SK-N-SH (cell line): Measurements from ENCODE around the gene UBR3. TPM values are rescaled to one million over a fixed set of nuclear protein-coding genes. Genes with fewer than 3 reads are reported as not detected.

ENCODE experiments used
- CTCF ChIA-PET: fragments of 300-600, 350-600 bp; formaldehyde crosslinking; extraction: SDS; loops from one replicate; lab custom pipeline; 2021; lab: Yijun Ruan, JAX
- POLR2A ChIA-PET: fragments of 350-600 bp; sonication (Branson Sonifier 250); formaldehyde crosslinking; extraction: SDS; loops from one replicate; lab custom pipeline; 2020; ENCODE audit warnings: antibody characterized with exemption, inconsistent platforms; lab: Yijun Ruan, JAX
- DNase-seq: peaks from one replicate; pipeline ENCODE4 v3.0.0; 2012
- H2AFZ ChIP-seq: fragments of 200-600 bp; sonication (generic); 2 replicates; pipeline ENCODE4 v1.8.1; 2016; ENCODE audit warnings: antibody characterized with exemption, mild to moderate bottlenecking, low read depth
- H3F3A ChIP-seq: fragments of 200-600 bp; sonication (generic); replicated peaks from 2 replicates; pipeline ENCODE3; 2016; ENCODE audit warnings: antibody characterized with exemption, mild to moderate bottlenecking; ENCODE audit not compliant: insufficient read depth
- H3K27ac ChIP-seq, 2 experiments: fragments of 200-500 bp in 1 of 2; fragments of 200-600 bp in 1 of 2; sonication (Bioruptor generic) in 1 of 2; sonication (generic), shearing (Covaris generic) in 1 of 2; 2 replicates each; pipeline versions ENCODE4 v1.5.1 to v1.6.1; 2014 to 2016; ENCODE audit warnings: low read depth in 2 of 2, inconsistent platforms in 1 of 2, low read length in 1 of 2, mild to moderate bottlenecking in 1 of 2, mixed read lengths in 1 of 2
- H3K27me3 ChIP-seq: fragments of 200-600 bp; sonication (generic), shearing (Covaris generic); 2 replicates; pipeline ENCODE4 v1.6.1; 2016; ENCODE audit warnings: mixed run types; ENCODE audit not compliant: insufficient read depth
- H3K36me3 ChIP-seq, 2 experiments: fragments of 200-500 bp in 1 of 2; fragments of 200-600 bp in 1 of 2; sonication (Bioruptor generic) in 1 of 2; sonication (generic) in 1 of 2; replicated peaks in 1 of 2; 2 replicates each; pipeline versions ENCODE3 to v1.5.1; 2014 to 2016; ENCODE audit warnings: low read length in 1 of 2, mild to moderate bottlenecking in 1 of 2; ENCODE audit not compliant: insufficient read depth in 2 of 2, control insufficient read depth in 1 of 2
- H3K4me1 ChIP-seq, 2 experiments: fragments of 200-500 bp in 1 of 2; fragments of 200-600 bp in 1 of 2; sonication (Bioruptor generic) in 1 of 2; sonication (generic), shearing (Covaris generic) in 1 of 2; 2 replicates each; pipeline versions ENCODE4 v1.5.1 to v1.6.1; 2014 to 2016; ENCODE audit warnings: low read depth in 1 of 2, low read length in 1 of 2, mixed run types in 1 of 2; ENCODE audit not compliant: insufficient read depth in 2 of 2, control insufficient read depth in 1 of 2
- H3K4me2 ChIP-seq: fragments of 200-600 bp; sonication (generic), shearing (Covaris generic); 2 replicates; pipeline ENCODE4 v1.6.1; 2017; ENCODE audit warnings: mixed run types
- H3K4me3 ChIP-seq, 2 experiments: fragments of 200-500 bp in 1 of 2; fragments of 200-600 bp in 1 of 2; sonication (Bioruptor generic) in 1 of 2; sonication (generic), shearing (Covaris generic) in 1 of 2; 2 replicates each; pipeline versions ENCODE4 v1.5.1 to v1.8.1; 2014 to 2016; ENCODE audit warnings: low read depth in 2 of 2, inconsistent platforms in 1 of 2, low read length in 1 of 2, mild to moderate bottlenecking in 1 of 2, mixed read lengths in 1 of 2, moderate library complexity in 1 of 2
- H3K79me2 ChIP-seq: fragments of 200-600 bp; sonication (generic); 2 replicates; pipeline ENCODE4 v1.8.1; 2017; ENCODE audit warnings: mild to moderate bottlenecking; ENCODE audit not compliant: insufficient read depth
- H3K9ac ChIP-seq: fragments of 200-600 bp; sonication (generic); 2 replicates; pipeline ENCODE4 v1.6.1; 2017; ENCODE audit warnings: mixed run types
- H3K9me2 ChIP-seq: fragments of 200-600 bp; sonication (generic); 2 replicates; pipeline ENCODE4 v1.6.1; 2017; ENCODE audit warnings: mixed run types
- H3K9me3 ChIP-seq: fragments of 200-600 bp; sonication (generic); 2 replicates; pipeline ENCODE4 v1.6.1; 2017; ENCODE audit warnings: mixed run types, mild to moderate bottlenecking, moderate library complexity
- H4K20me1 ChIP-seq: fragments of 200-600 bp; sonication (generic); 2 replicates; pipeline ENCODE4 v1.6.1; 2017; ENCODE audit warnings: mild to moderate bottlenecking, mixed run types; ENCODE audit not compliant: insufficient read depth
- CHD2 ChIP-seq: fragments of 150-350 bp; IDR thresholded peaks from 2 replicates; pipeline ENCODE4 v1.6.1; 2018; ENCODE audit warnings: low read length; ENCODE audit not compliant: partially characterized antibody
- CTCF ChIP-seq: fragments of 200-600 bp; sonication (generic); IDR thresholded peaks from 2 replicates; pipeline ENCODE4 v1.6.1; 2017; ENCODE audit warnings: antibody characterized with exemption, mild to moderate bottlenecking, moderate library complexity
- EP300 ChIP-seq, 2 experiments: IDR thresholded peaks; 2 replicates each; pipeline versions ENCODE4 v1.4.0 to v1.6.1; 2012; ENCODE audit warnings: borderline replicate concordance in 1 of 2, low read depth in 1 of 2, low read length in 1 of 2
- FOSL2 ChIP-seq: IDR thresholded peaks from 2 replicates; pipeline ENCODE4 v1.4.0; 2012; ENCODE audit warnings: low read depth, mild to moderate bottlenecking, moderate library complexity, borderline replicate concordance
- FOXJ3 ChIP-seq: sonication (generic); formaldehyde crosslinking; IDR thresholded peaks from 2 replicates; pipeline ENCODE4 v1.5.1; 2020; ENCODE audit warnings: mild to moderate bottlenecking, missing genetic modification reagents
- GABPA ChIP-seq: IDR thresholded peaks from 2 replicates; pipeline ENCODE4 v1.4.0; 2012; ENCODE audit warnings: low read depth, mild to moderate bottlenecking
- GATA2 ChIP-seq: sonication (generic); formaldehyde crosslinking; IDR thresholded peaks from 2 replicates; pipeline ENCODE4 v1.5.0; 2020; ENCODE audit warnings: mild to moderate bottlenecking, missing genetic modification reagents
- MXI1 ChIP-seq: IDR thresholded peaks from 2 replicates; pipeline ENCODE4 v1.6.1; 2012; ENCODE audit warnings: mild to moderate bottlenecking, low read depth, low read length, improper control_type of control experiment
- PBX3 ChIP-seq: IDR thresholded peaks from 2 replicates; pipeline ENCODE4; 2012
- RCOR1 ChIP-seq: fragments of 150-350 bp; IDR thresholded peaks from 2 replicates; pipeline ENCODE4 v1.6.1; 2017; ENCODE audit warnings: antibody characterized with exemption, low read length
- SIN3A ChIP-seq: IDR thresholded peaks from 2 replicates; pipeline ENCODE4 v1.6.1; 2012; ENCODE audit warnings: low read depth, mild to moderate bottlenecking, low read length, moderate library complexity, borderline replicate concordance
- TEAD4 ChIP-seq: IDR thresholded peaks from 2 replicates; pipeline ENCODE4 v1.4.0; 2012; ENCODE audit warnings: mild to moderate bottlenecking, borderline replicate concordance; ENCODE audit not compliant: insufficient read depth
- USF2 ChIP-seq: fragments of 150-350 bp; IDR thresholded peaks from 2 replicates; pipeline ENCODE4 v1.6.1; 2017; ENCODE audit warnings: antibody characterized with exemption, low read length, low read depth, borderline replicate concordance
- WGBS: methylation state at CpG from one replicate; pipeline ENCODE4 v1.1.6; 2017; ENCODE audit warnings: low lambda C conversion rate; 5-methylcytosine and 5-hydroxymethylcytosine counted together
- polyA plus RNA-seq, 3 experiments: library from polyadenylated mRNA; depleted of rRNA; stranded (reverse); fragments of >200 nt; gene quantifications; 2 replicates each; pipeline ENCODE4 v1.2.3, GENCODE V29; 2012
- TF ChIP-seq, protein P1 (sequence below): IDR thresholded peaks from 2 replicates; pipeline ENCODE4 v1.6.1; 2012; ENCODE audit warnings: mild to moderate bottlenecking, low read depth, low read length, moderate library complexity
- TF ChIP-seq, protein P2 (sequence below): IDR thresholded peaks from 2 replicates; pipeline ENCODE4 v1.4.0; 2012; ENCODE audit warnings: low read depth

Gene UBR3
- polyA plus RNA-seq, 1 of the 3 experiments (the other 2 are of a cell fraction) = 5.2 TPM

DNA sequence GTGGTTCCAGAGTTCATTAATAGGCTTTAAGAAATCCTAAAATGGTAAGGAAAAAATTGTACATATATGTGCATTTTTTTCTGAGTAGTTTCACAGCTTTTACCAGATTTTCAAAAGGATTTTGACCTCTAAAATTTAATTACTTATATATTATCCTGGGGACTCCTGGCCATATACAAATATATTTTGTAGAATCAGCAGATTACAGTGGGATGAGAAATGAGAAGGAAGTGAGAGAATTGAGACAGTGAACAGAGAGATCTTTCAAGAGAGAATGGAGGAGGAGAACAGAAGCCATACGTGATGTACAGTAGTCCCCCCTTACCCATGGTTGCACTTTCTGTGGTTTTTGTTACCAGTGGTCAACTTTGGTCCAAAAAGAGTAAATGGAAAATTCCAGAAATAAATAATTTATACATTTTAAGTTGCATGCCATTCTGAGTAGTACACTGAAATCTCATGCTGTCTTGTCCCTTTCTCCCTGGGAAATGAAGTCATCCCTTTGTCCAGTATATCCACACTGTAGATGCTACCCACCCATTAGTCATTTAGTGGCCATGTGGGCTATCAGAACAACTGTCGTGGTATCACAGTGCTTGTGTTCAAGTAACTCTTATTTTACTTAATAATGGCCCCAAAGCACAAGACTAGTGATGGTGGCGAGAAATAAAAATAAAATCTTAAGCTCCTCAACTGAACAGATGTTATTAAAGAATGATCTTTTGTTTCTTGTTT, 220.2 kb downstream of the UBR3 start:
- Histone ChIP-seq H3K4me3 (no peak overlapping the region), H3K4me2 (no peak overlapping the region), H3K9ac (no peak overlapping the region), H3K9me2 (no peaks in the 10 kb centered on the region), H3K4me1 (0 out of 4 replicates have a peak, but pooled peaks cover 0 to 4% of the 10 kb centered on the region in 2 experiments), H2AFZ (no peak overlapping the region), H3K9me3 (no peaks in the 10 kb centered on the region), H3K79me2 (no peaks in the 10 kb centered on the region), H3F3A (peaks cover 8% of the 10 kb centered on the region), H3K27me3 (no peaks in the 10 kb centered on the region), H4K20me1 (no peaks in the 10 kb centered on the region), H3K27ac (no peak overlapping the region), H3K36me3 (peaks cover 5% of the 10 kb centered on the region in 2 experiments)
- ChIA-PET CTCF (no interaction called here), POLR2A (no interaction called here)
- WGBS = 90% methylated on average over 3 of the region's 3 CpGs
- no peak for DNase-seq
- TF ChIP-seq, protein P1, sequence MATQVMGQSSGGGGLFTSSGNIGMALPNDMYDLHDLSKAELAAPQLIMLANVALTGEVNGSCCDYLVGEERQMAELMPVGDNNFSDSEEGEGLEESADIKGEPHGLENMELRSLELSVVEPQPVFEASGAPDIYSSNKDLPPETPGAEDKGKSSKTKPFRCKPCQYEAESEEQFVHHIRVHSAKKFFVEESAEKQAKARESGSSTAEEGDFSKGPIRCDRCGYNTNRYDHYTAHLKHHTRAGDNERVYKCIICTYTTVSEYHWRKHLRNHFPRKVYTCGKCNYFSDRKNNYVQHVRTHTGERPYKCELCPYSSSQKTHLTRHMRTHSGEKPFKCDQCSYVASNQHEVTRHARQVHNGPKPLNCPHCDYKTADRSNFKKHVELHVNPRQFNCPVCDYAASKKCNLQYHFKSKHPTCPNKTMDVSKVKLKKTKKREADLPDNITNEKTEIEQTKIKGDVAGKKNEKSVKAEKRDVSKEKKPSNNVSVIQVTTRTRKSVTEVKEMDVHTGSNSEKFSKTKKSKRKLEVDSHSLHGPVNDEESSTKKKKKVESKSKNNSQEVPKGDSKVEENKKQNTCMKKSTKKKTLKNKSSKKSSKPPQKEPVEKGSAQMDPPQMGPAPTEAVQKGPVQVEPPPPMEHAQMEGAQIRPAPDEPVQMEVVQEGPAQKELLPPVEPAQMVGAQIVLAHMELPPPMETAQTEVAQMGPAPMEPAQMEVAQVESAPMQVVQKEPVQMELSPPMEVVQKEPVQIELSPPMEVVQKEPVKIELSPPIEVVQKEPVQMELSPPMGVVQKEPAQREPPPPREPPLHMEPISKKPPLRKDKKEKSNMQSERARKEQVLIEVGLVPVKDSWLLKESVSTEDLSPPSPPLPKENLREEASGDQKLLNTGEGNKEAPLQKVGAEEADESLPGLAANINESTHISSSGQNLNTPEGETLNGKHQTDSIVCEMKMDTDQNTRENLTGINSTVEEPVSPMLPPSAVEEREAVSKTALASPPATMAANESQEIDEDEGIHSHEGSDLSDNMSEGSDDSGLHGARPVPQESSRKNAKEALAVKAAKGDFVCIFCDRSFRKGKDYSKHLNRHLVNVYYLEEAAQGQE = no peak
- TF ChIP-seq MXI1 = no peak
- TF ChIP-seq CHD2 = no peak
- TF ChIP-seq FOXJ3 (CRISPR knock-in tag) = no peak
- TF ChIP-seq USF2 = no peak
- no peak for TF ChIP-seq FOSL2
- no peak for TF ChIP-seq PBX3
- TF ChIP-seq GATA2 (CRISPR knock-in tag) = no peak
- TF ChIP-seq CTCF = no peak
- TF ChIP-seq EP300 (IDR thresholded peaks at IDR 0.05; ENCODE audit: borderline replicate concordance in 1 of 2, low read depth in 1 of 2, low read length in 1 of 2) = no peak
- no peak for TF ChIP-seq GABPA
- TF ChIP-seq, protein P2, sequence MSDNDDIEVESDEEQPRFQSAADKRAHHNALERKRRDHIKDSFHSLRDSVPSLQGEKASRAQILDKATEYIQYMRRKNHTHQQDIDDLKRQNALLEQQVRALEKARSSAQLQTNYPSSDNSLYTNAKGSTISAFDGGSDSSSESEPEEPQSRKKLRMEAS = no peak
- TF ChIP-seq TEAD4 = no peak
- no peak for TF ChIP-seq RCOR1
- TF ChIP-seq SIN3A = no peak
